ENCODE results near the gene SOAT2. TPM values are rescaled to one million over a fixed set of nuclear protein-coding genes. Genes with fewer than 3 reads are reported as not detected.

SOAT2 gene
- total and polyA plus RNA-seq, 2 of the 4 experiments (the other 2 are of a cell fraction): 0.18 to 0.39 TPM

GRCh38 chr12:53062977-53063707, 40.1 kb upstream of the SOAT2 start (continued):
- no peak for TF ChIP-seq BHLHE40 (IDR thresholded peaks at IDR 0.05; ENCODE audit: low read depth, low read length)
- no peak for TF ChIP-seq MAZ (IDR thresholded peaks at IDR 0.05; ENCODE audit: borderline replicate concordance, low read depth, low read length)
- no peak for TF ChIP-seq ELK1 (IDR thresholded peaks at IDR 0.05; ENCODE audit: borderline replicate concordance, low read depth, low read length)
- TF ChIP-seq MAFK (IDR thresholded peaks at IDR 0.05; ENCODE audit: low read depth, low read length): no peak
- no peak for TF ChIP-seq RAD21 (IDR thresholded peaks at IDR 0.05; ENCODE audit: low read length)
- TF ChIP-seq RFX5 (IDR thresholded peaks at IDR 0.05; ENCODE audit: low read depth, low read length): no peak
